Heart left ventricle (tissue), 16 donors: ENCODE measurements around the gene ABCA13. TPM values are rescaled to one million over a fixed set of nuclear protein-coding genes. Genes with fewer than 3 reads are reported as not detected.

ENCODE experiments used
- ATAC-seq, 4 donors: fragments of 200-7000 bp; cut with Tn5 transposase; one replicate each; pipeline ENCODE4 v1.9.1; 2020 to 2022; ENCODE audit warnings: moderate library complexity in 4 of 4, mild to moderate bottlenecking in 3 of 4, moderate number of reproducible peaks in 1 of 4
- DNase-seq, 5 donors: peaks; one replicate each; pipeline ENCODE4 v3.0.0-alpha.2; 2020
- H3K27ac ChIP-seq, 12 donors: fragments of 200-600 bp; sonication (generic) in 4 of 12; one replicate each; pipeline versions ENCODE4 v1.5.0 to v1.8.0; 2016 to 2022; ENCODE audit warnings: mild to moderate bottlenecking in 2 of 12
- H3K27me3 ChIP-seq, 9 donors: fragments of 200-600 bp; sonication (generic) in 2 of 9; one replicate each; pipeline versions ENCODE4 v1.5.1 to v1.8.0; 2016 to 2022; ENCODE audit warnings: mild to moderate bottlenecking in 3 of 9
- H3K36me3 ChIP-seq, 9 donors: fragments of 200-600 bp; sonication (generic) in 2 of 9; one replicate each; pipeline versions ENCODE4 v1.5.0 to v1.8.0; 2018 to 2022; ENCODE audit warnings: mild to moderate bottlenecking in 2 of 9
- H3K4me1 ChIP-seq, 12 donors: fragments of 200-600 bp; sonication (generic) in 4 of 12; one replicate each; pipeline versions ENCODE4 v1.5.0 to v1.8.0; 2016 to 2022; ENCODE audit warnings: mild to moderate bottlenecking in 3 of 12
- H3K4me3 ChIP-seq, 12 donors: fragments of 200-600 bp; sonication (generic) in 4 of 12; one replicate each; pipeline versions ENCODE4 v1.5.0 to v1.8.0; 2017 to 2022; ENCODE audit warnings: mild to moderate bottlenecking in 9 of 12, moderate library complexity in 4 of 12
- H3K9me3 ChIP-seq, 12 donors: fragments of 200-600 bp; sonication (generic) in 4 of 12; one replicate each; pipeline versions ENCODE4 v1.5.0 to v1.8.0; 2016 to 2022; ENCODE audit warnings: mild to moderate bottlenecking in 1 of 12
- POLR2A ChIP-seq, 2 donors: fragments of 450-650 bp; IDR thresholded peaks; one replicate each; pipeline ENCODE4 v1.6.1; 2017; ENCODE audit warnings: antibody characterized with exemption in 2 of 2, mild to moderate bottlenecking in 2 of 2, moderate library complexity in 2 of 2
- WGBS, 4 donors: extraction: QIAGEN DNeasy Blood & Tissue Kit in 2 of 4; methylation state at CpG; one replicate each; pipeline versions ENCODE4 v1.1.5 to v1.1.7; 2013 to 2018; 5-methylcytosine and 5-hydroxymethylcytosine counted together
- intact Hi-C, 10 donors: fragments of 100-400 bp; cut with DNase I; formaldehyde crosslinking; loops; one replicate each; pipeline versions ENCODE4 v1.11.1 to v1.14.2; 2022
- polyA plus RNA-seq, 2 donors: library from polyadenylated mRNA; stranded (reverse); fragments of 200-250 nt; gene quantifications; one replicate each; pipeline ENCODE4 v1.2.3, GENCODE V29; 2013
- total RNA-seq, 9 donors: library from RNA; depleted of rRNA in 2 of 9; stranded (reverse); fragments of >200 nt in 2 of 9; fragmentation: NEBNext Ultra II Directional in 3 of 9; extraction: Animal tissue kit (Norgen Biotek cat#: 25700) in 3 of 9; gene quantifications; one replicate each; pipeline versions ENCODE4 v1.1.0 to v1.2.4, GENCODE V29; 2016 to 2023
- TF ChIP-seq, protein P1 (sequence below), 12 donors: fragments of 200-600 bp; sonication (generic) in 4 of 12; IDR thresholded peaks; one replicate each; pipeline versions ENCODE4 v1.5.0 to v1.8.0; 2018 to 2022; ENCODE audit warnings: antibody characterized with exemption in 12 of 12, mild to moderate bottlenecking in 5 of 12
- donor health status: ischemic (EF 13 %, LVEDD 7.1; RV severe dilation, severe dysfunction).
- donor health status: healthy with polysubstance abuse.
- donor health status: DM: no; HTN: yes; CAD: no.
- donor health status: DM: no; HTN: no; CAD: no.
- donor health status: ischemic (EF 25% LVEDD 6.9; RV normal size, moderate dysfunction).
- donor health status: ischemic (EF 25% LVEDD 5.7; RV mildly dilated, moderate dysfunction).
- donor health status: healthy.
- donor health status: DM: yes; HTN: yes; CAD: no.
- donor health status: ischemic (EF 35%, LVEDD 5.7; RV mildly dilated, moderate dysfunction).
- donor health status: nonischemic (EF 11% LVEDD 7.7; RV severe dilation, severe dysfunction).
- donor health status: DM: yes; HTN: yes; CAD: no.
- donor health status: PGD.
- donor health status: ischemic (EF 29% LVEDD 5.4; RV normal size, mild dysfunction).
- donor health status: nonischemic (EF 23%, LVEDD 6.1; RV moderate dilation, normal function).

ABCA13 gene
- total and polyA plus RNA-seq, 11 donors: 0.01 to 0.29 (median 0.07) TPM; not detected in 3

DNA sequence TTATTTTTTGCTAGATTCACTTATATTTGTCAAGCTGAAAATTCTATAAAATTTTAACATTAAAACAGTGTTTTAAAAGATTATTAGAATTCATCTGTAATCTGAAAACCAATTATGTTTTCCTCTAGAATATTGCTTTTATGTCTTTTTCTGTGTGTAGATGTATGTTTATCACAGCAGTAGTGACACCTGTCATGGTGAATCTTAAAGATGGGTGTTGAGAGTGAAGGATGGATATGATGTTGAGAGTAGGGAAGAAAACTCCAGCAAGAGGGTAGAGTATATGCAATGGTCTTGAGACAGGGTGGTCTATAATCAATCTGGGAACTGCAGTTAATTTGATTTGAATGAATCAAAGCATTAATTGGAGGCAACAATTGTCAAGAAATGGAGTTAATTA lies 416.2 kb downstream of the ABCA13 start:
- Histone ChIP-seq H3K4me3 (no peak overlapping the region), H3K36me3 (no peaks in the 10 kb centered on the region), H3K27ac (no peak overlapping the region), H3K4me1 (no peaks in the 10 kb centered on the region), H3K27me3 (no peaks in the 10 kb centered on the region), H3K9me3 (no peaks in the 10 kb centered on the region)
- TF ChIP-seq, protein P1, sequence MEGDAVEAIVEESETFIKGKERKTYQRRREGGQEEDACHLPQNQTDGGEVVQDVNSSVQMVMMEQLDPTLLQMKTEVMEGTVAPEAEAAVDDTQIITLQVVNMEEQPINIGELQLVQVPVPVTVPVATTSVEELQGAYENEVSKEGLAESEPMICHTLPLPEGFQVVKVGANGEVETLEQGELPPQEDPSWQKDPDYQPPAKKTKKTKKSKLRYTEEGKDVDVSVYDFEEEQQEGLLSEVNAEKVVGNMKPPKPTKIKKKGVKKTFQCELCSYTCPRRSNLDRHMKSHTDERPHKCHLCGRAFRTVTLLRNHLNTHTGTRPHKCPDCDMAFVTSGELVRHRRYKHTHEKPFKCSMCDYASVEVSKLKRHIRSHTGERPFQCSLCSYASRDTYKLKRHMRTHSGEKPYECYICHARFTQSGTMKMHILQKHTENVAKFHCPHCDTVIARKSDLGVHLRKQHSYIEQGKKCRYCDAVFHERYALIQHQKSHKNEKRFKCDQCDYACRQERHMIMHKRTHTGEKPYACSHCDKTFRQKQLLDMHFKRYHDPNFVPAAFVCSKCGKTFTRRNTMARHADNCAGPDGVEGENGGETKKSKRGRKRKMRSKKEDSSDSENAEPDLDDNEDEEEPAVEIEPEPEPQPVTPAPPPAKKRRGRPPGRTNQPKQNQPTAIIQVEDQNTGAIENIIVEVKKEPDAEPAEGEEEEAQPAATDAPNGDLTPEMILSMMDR (IDR thresholded peaks at IDR 0.05): no peak
- TF ChIP-seq POLR2A (IDR thresholded peaks at IDR 0.05): no peak
- intact Hi-C loops: no loop called here
- ATAC-seq (no peak), DNase-seq (no peak)

DNA sequence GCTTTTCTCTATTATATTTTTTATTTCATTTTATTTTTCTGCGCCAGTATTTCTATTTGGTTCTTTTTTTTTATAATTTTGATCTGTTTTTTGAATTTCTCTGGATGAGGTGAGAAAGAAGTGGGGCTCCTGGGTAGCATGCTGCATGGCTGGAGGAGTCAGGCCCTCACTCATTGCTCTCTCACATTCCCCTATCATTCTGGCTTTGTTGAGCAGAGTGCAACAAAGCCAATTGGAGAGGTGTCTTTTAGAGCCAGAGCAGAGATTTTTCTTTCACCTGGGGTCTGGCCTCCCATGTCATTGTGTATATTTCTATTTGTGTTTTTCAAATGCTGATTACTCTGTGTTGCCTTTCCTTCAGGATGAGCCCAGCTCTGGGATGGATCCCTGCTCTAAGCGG lies 423.1 kb downstream of the ABCA13 start:
- Histone ChIP-seq H3K9me3 (no peaks in the 10 kb centered on the region), H3K4me1 (no peaks in the 10 kb centered on the region), H3K4me3 (no peak overlapping the region), H3K36me3 (no peaks in the 10 kb centered on the region), H3K27me3 (no peaks in the 10 kb centered on the region), H3K27ac (no peak overlapping the region)
- 86 to 92% (median 90%) methylated on average over 2 of the region's 2 CpGs for WGBS, 4 donors
- intact Hi-C loops: no loop called here
- no peak for TF ChIP-seq POLR2A (IDR thresholded peaks at IDR 0.05)
- TF ChIP-seq, protein P1 (IDR thresholded peaks at IDR 0.05): no peak
- no peak for DNase-seq
- no peak for ATAC-seq

DNA sequence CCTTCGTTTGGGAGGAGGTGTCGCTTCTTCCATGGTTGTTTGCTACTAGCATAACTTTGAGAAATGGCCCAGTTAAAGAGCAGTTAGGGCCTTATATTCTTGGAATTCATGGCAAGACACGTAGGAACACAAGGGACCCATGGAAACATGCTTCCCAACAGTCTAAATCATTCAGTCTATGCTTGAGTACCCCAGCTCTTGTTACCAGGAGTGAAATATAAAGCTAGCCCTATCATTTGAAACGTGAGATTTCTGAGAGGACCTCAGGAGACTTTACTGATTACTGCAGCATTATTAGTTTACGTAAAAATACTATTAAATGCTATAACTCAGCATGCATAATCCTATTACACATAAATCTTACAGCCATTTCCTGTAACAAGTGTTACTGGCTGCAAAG lies 424.5 kb downstream of the ABCA13 start:
- 75 to 79% (median 78%) methylated on average over 5 of the region's 5 CpGs for WGBS, 4 donors
- DNase-seq: no peak
- Histone ChIP-seq H3K9me3 (peaks cover 0 to 1% (median 0%) of the 10 kb centered on the region in 12 donors), H3K4me1 (no peaks in the 10 kb centered on the region), H3K36me3 (no peaks in the 10 kb centered on the region), H3K27me3 (no peaks in the 10 kb centered on the region), H3K4me3 (no peak overlapping the region), H3K27ac (no peak overlapping the region)
- ATAC-seq: no peak
- intact Hi-C loops: no loop called here
- TF ChIP-seq, protein P1 (IDR thresholded peaks at IDR 0.05): no peak
- TF ChIP-seq POLR2A (IDR thresholded peaks at IDR 0.05): no peak

DNA sequence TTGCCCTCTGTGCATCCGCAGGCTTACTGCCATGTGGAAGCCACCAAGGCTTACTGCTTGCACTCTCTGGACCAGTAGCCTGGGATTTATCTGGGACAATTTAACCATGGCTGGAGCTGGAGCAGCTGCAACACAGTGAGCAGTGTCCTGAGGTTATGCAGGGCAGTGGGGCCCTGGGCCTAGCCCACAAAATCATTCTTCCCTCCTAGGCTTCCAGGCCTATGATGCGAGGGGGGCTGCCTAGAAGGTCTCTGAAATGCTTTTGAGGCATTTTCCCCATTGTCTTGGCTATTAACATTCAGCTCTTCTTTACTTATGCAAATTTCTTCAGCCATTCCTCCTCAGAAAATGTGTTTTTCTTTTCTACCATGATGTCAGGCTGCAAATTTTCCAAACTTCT lies 439.4 kb downstream of the ABCA13 start:
- DNase-seq: no peak
- intact Hi-C loops: no loop called here
- ATAC-seq: no peak
- Histone ChIP-seq H3K36me3 (no peaks in the 10 kb centered on the region), H3K4me1 (no peaks in the 10 kb centered on the region), H3K4me3 (no peak overlapping the region), H3K27me3 (no peaks in the 10 kb centered on the region), H3K9me3 (no peaks in the 10 kb centered on the region), H3K27ac (no peak overlapping the region)
- TF ChIP-seq, protein P1 (IDR thresholded peaks at IDR 0.05): no peak
- no peak for TF ChIP-seq POLR2A (IDR thresholded peaks at IDR 0.05)
- WGBS, 4 donors: 72 to 90% (median 83%) methylated on average over 2 of the region's 2 CpGs
